ENCODE data around the gene DGKZ.

- TF ChIP-seq POLR2AphosphoS5 (IDR thresholded peaks at IDR 0.05) (no peak), POLR2A (IDR thresholded peaks at IDR 0.05) (no peak), CTCF (IDR thresholded peaks at IDR 0.05) (no peak)
Observed at GRCh38 chr11:46326813-46327416, 20.3 kb upstream of the DGKZ start.
